Dermis microvascular lymphatic vessel endothelial cell (primary cell): ENCODE results near the gene GAST. TPM values are rescaled to one million over a fixed set of nuclear protein-coding genes. Genes with fewer than 3 reads are reported as not detected.
A peak's percentile ranks its signal among the peaks of the same experiment; 100 is the strongest.
"Not testable (repeated sequence)": the region's sequence is repeated elsewhere in the genome, so short reads cannot be mapped to it uniquely, and the experiment has no call there.

ENCODE experiments used
- DNase-seq, 2 donors: peaks; one replicate each; pipeline versions ENCODE4 v3.0.0 to v3.0.0-alpha.2; 2010; ENCODE audit warnings: low read depth in 2 of 2
- total RNA-seq: library from RNA; depleted of rRNA; stranded (reverse); fragments of >200 nt; gene quantifications from 2 replicates; pipeline ENCODE4 v1.2.1, GENCODE V29; 2014

The GAST gene
- not detected in 2 replicates for total RNA-seq

- DNase-seq = no peak
Measured at GRCh38 chr17:41711669-41712400, at the start of gene GAST. GAST (plus strand) TSS chr17:41712331; CDS start chr17:41715437, 3,106 bp downstream.

GRCh38 chr17:41663451-41664171 is 48.5 kb upstream of the GAST start:
- no peak for DNase-seq

- DNase-seq = no peak
Measured at GRCh38 chr17:41664172-41664457, 48.0 kb upstream of the GAST start.

- DNase-seq = no peak
Measured at GRCh38 chr17:41664587-41665565, 47.3 kb upstream of the GAST start.

GRCh38 chr17:41665566-41666236 is 46.4 kb upstream of the GAST start:
- peak; percentile 48 to 79 for DNase-seq

GRCh38 chr17:41666237-41666641 is 45.9 kb upstream of the GAST start:
- peak; percentile 51 to 60 for DNase-seq

GRCh38 chr17:41666708-41667279 is 45.3 kb upstream of the GAST start:
- DNase-seq = peak; percentile 41 to 70

- DNase-seq = no peak
Measured at GRCh38 chr17:41667280-41668041, 44.7 kb upstream of the GAST start.

- no peak for DNase-seq
Measured at GRCh38 chr17:41672153-41672552, 40.0 kb upstream of the GAST start.

- DNase-seq = not testable (repeated sequence)
Measured at GRCh38 chr17:41675157-41676057, 36.7 kb upstream of the GAST start.

GRCh38 chr17:41676058-41676419 is 36.1 kb upstream of the GAST start:
- no peak for DNase-seq

GRCh38 chr17:41678411-41678906 is 33.7 kb upstream of the GAST start:
- peak in 1 of 2 donors; percentile 44 for DNase-seq

GRCh38 chr17:41678907-41679739 is 33.0 kb upstream of the GAST start:
- peak in 1 of 2 donors; percentile 64 for DNase-seq

- no peak for DNase-seq
Measured at GRCh38 chr17:41679740-41680425, 32.2 kb upstream of the GAST start.

- no peak for DNase-seq
Measured at GRCh38 chr17:41680426-41681040, 31.6 kb upstream of the GAST start.

GRCh38 chr17:41681776-41682175 is 30.4 kb upstream of the GAST start:
- DNase-seq = no peak

GRCh38 chr17:41682631-41683030 is 29.5 kb upstream of the GAST start:
- no peak for DNase-seq
